ENCODE measurements around the gene CD68.
"Not testable (repeated sequence)": the region's sequence is repeated elsewhere in the genome, so short reads cannot be mapped to it uniquely, and the experiment has no call there.

CD68 gene

GRCh38 chr17:7591596-7591995 is 12.2 kb downstream of the CD68 start:
- Histone ChIP-seq H3K4me3 (ENCODE audit: low read depth, low read length) (no peak overlapping the region), H3K79me2 (ENCODE audit: control insufficient read depth, insufficient read depth, low read length, unreplicated experiment) (peaks cover 9% of the 10 kb centered on the region), H2AFZ (ENCODE audit: low read length, unreplicated experiment) (no peak overlapping the region), H3K27ac (ENCODE audit: low read depth, low read length) (no peak overlapping the region), H3K4me1 (ENCODE audit: control insufficient read depth, insufficient read depth, low read length, unreplicated experiment) (peaks cover 40% of the 10 kb centered on the region), H3K36me3 (ENCODE audit: insufficient read depth, low read length) (peaks cover 3% of the 10 kb centered on the region; the same call in 1 of the 2 replicates), H3K27me3 (ENCODE audit: insufficient read depth, low read length) (no peaks in the 10 kb centered on the region)

- H3K27me3 ChIP-seq (ENCODE audit: insufficient read depth, low read length) = no peaks in the 10 kb centered on the region
- peaks cover 3% of the 10 kb centered on the region; the same call in 1 of the 2 replicates for H3K36me3 ChIP-seq (ENCODE audit: insufficient read depth, low read length)
- H3K27ac ChIP-seq (ENCODE audit: low read depth, low read length) = no peak overlapping the region
Observed at GRCh38 chr17:7592422-7593021, 13.1 kb downstream of the CD68 start.

GRCh38 chr17:7593296-7593695 is 13.9 kb downstream of the CD68 start:
- Histone ChIP-seq H3K36me3 (ENCODE audit: insufficient read depth, low read length) (peaks cover 3% of the 10 kb centered on the region; the same call in 1 of the 2 replicates), H3K4me3 (ENCODE audit: low read depth, low read length) (no peak overlapping the region), H3K4me1 (ENCODE audit: control insufficient read depth, insufficient read depth, low read length, unreplicated experiment) (peaks cover 27% of the 10 kb centered on the region), H2AFZ (ENCODE audit: low read length, unreplicated experiment) (no peak overlapping the region), H3K79me2 (ENCODE audit: control insufficient read depth, insufficient read depth, low read length, unreplicated experiment) (peaks cover 9% of the 10 kb centered on the region), H3K27ac (ENCODE audit: low read depth, low read length) (no peak overlapping the region), H3K27me3 (ENCODE audit: insufficient read depth, low read length) (no peaks in the 10 kb centered on the region)

More at GRCh38 chr17:7592422-7593021, 13.1 kb downstream of the CD68 start:
- Histone ChIP-seq H3K4me3 (ENCODE audit: low read depth, low read length) (no peak overlapping the region), H3K4me1 (ENCODE audit: control insufficient read depth, insufficient read depth, low read length, unreplicated experiment) (peaks cover 33% of the 10 kb centered on the region), H2AFZ (ENCODE audit: low read length, unreplicated experiment) (no peak overlapping the region), H3K79me2 (ENCODE audit: control insufficient read depth, insufficient read depth, low read length, unreplicated experiment) (peaks cover 9% of the 10 kb centered on the region)

GRCh38 chr17:7597561-7597960 is 18.1 kb downstream of the CD68 start:
- H3K79me2 ChIP-seq (ENCODE audit: control insufficient read depth, insufficient read depth, low read length, unreplicated experiment); H3K27me3 ChIP-seq (ENCODE audit: insufficient read depth, low read length); H2AFZ ChIP-seq (ENCODE audit: low read length, unreplicated experiment); H3K4me3 ChIP-seq (ENCODE audit: low read depth, low read length); H3K36me3 ChIP-seq (ENCODE audit: insufficient read depth, low read length); H3K4me1 ChIP-seq (ENCODE audit: control insufficient read depth, insufficient read depth, low read length, unreplicated experiment); H3K27ac ChIP-seq (ENCODE audit: low read depth, low read length): not testable (repeated sequence)

GRCh38 chr17:7606280-7606679 is 26.8 kb downstream of the CD68 start:
- H3K4me3 ChIP-seq (ENCODE audit: low read depth, low read length) = no peak overlapping the region
- H3K36me3 ChIP-seq (ENCODE audit: insufficient read depth, low read length) = peaks cover 23% of the 10 kb centered on the region; the same call in 1 of the 2 replicates
- no peak overlapping the region for H2AFZ ChIP-seq (ENCODE audit: low read length, unreplicated experiment)
- H3K79me2 ChIP-seq (ENCODE audit: control insufficient read depth, insufficient read depth, low read length, unreplicated experiment) = peaks cover 33% of the 10 kb centered on the region
- H3K4me1 ChIP-seq (ENCODE audit: control insufficient read depth, insufficient read depth, low read length, unreplicated experiment) = no peaks in the 10 kb centered on the region
- no peaks in the 10 kb centered on the region for H3K27me3 ChIP-seq (ENCODE audit: insufficient read depth, low read length)
- H3K27ac ChIP-seq (ENCODE audit: low read depth, low read length) = no peak overlapping the region

- Histone ChIP-seq H3K27ac (ENCODE audit: low read depth, low read length) (no peak overlapping the region), H2AFZ (ENCODE audit: low read length, unreplicated experiment) (no peak overlapping the region), H3K27me3 (ENCODE audit: insufficient read depth, low read length) (no peaks in the 10 kb centered on the region), H3K36me3 (ENCODE audit: insufficient read depth, low read length) (peaks cover 15% of the 10 kb centered on the region; the same call in 1 of the 2 replicates), H3K4me1 (ENCODE audit: control insufficient read depth, insufficient read depth, low read length, unreplicated experiment) (peaks cover 23% of the 10 kb centered on the region), H3K4me3 (ENCODE audit: low read depth, low read length) (no peak overlapping the region), H3K79me2 (ENCODE audit: control insufficient read depth, insufficient read depth, low read length, unreplicated experiment) (peaks cover 62% of the 10 kb centered on the region)
Observed at GRCh38 chr17:7610641-7611040, 31.2 kb downstream of the CD68 start.

- Histone ChIP-seq H3K4me1 (ENCODE audit: control insufficient read depth, insufficient read depth, low read length, unreplicated experiment) (peaks cover 23% of the 10 kb centered on the region), H3K27ac (ENCODE audit: low read depth, low read length) (peak overlapping the region; percentile 38), H3K4me3 (ENCODE audit: low read depth, low read length) (peak overlapping the region; percentile 98), H2AFZ (ENCODE audit: low read length, unreplicated experiment) (no peak overlapping the region), H3K36me3 (ENCODE audit: insufficient read depth, low read length) (peaks cover 15% of the 10 kb centered on the region; the same call in 1 of the 2 replicates), H3K79me2 (ENCODE audit: control insufficient read depth, insufficient read depth, low read length, unreplicated experiment) (peaks cover 56% of the 10 kb centered on the region), H3K27me3 (ENCODE audit: insufficient read depth, low read length) (no peaks in the 10 kb centered on the region)
Observed at GRCh38 chr17:7611635-7612293, 32.3 kb downstream of the CD68 start.

- H3K36me3 ChIP-seq (ENCODE audit: insufficient read depth, low read length) = peaks cover 15% of the 10 kb centered on the region; the same call in 1 of the 2 replicates
Observed at GRCh38 chr17:7612294-7612640, 32.8 kb downstream of the CD68 start.

GRCh38 chr17:7613769-7614424 is 34.5 kb downstream of the CD68 start:
- Histone ChIP-seq H3K4me3 (ENCODE audit: low read depth, low read length) (peak overlapping the region; percentile 98), H3K4me1 (ENCODE audit: control insufficient read depth, insufficient read depth, low read length, unreplicated experiment) (peaks cover 23% of the 10 kb centered on the region), H3K79me2 (ENCODE audit: control insufficient read depth, insufficient read depth, low read length, unreplicated experiment) (peaks cover 50% of the 10 kb centered on the region), H3K27ac (ENCODE audit: low read depth, low read length) (peak overlapping the region; percentile 48), H3K36me3 (ENCODE audit: insufficient read depth, low read length) (peaks cover 12% of the 10 kb centered on the region; the same call in 1 of the 2 replicates), H2AFZ (ENCODE audit: low read length, unreplicated experiment) (peak overlapping the region; percentile 59), H3K27me3 (ENCODE audit: insufficient read depth, low read length) (no peaks in the 10 kb centered on the region)

More at GRCh38 chr17:7612294-7612640, 32.8 kb downstream of the CD68 start:
- Histone ChIP-seq H3K27me3 (ENCODE audit: insufficient read depth, low read length) (no peaks in the 10 kb centered on the region), H2AFZ (ENCODE audit: low read length, unreplicated experiment) (no peak overlapping the region), H3K4me1 (ENCODE audit: control insufficient read depth, insufficient read depth, low read length, unreplicated experiment) (peaks cover 23% of the 10 kb centered on the region), H3K27ac (ENCODE audit: low read depth, low read length) (peak overlapping the region; percentile 38), H3K4me3 (ENCODE audit: low read depth, low read length) (peak overlapping the region; percentile 98), H3K79me2 (ENCODE audit: control insufficient read depth, insufficient read depth, low read length, unreplicated experiment) (peaks cover 56% of the 10 kb centered on the region)

GRCh38 chr17:7614425-7615264 is 35.2 kb downstream of the CD68 start, which contains the start of gene FXR2:
Gene FXR2 (minus strand): TSS chr17:7614897. CDS start chr17:7614532, 365 bp downstream.
- no peaks in the 10 kb centered on the region for H3K27me3 ChIP-seq (ENCODE audit: insufficient read depth, low read length)
- H3K4me1 ChIP-seq (ENCODE audit: control insufficient read depth, insufficient read depth, low read length, unreplicated experiment) = peaks cover 23% of the 10 kb centered on the region
- peaks cover 12% of the 10 kb centered on the region; the same call in 1 of the 2 replicates for H3K36me3 ChIP-seq (ENCODE audit: insufficient read depth, low read length)
- peak within 1 kb of the TSS; percentile 88 for H2AFZ ChIP-seq (ENCODE audit: low read length, unreplicated experiment)
- H3K27ac ChIP-seq (ENCODE audit: low read depth, low read length) = peak within 1 kb of the TSS; percentile 48
- H3K4me3 ChIP-seq (ENCODE audit: low read depth, low read length) = peak within 1 kb of the TSS; percentile 98
- peaks cover 43% of the 10 kb centered on the region for H3K79me2 ChIP-seq (ENCODE audit: control insufficient read depth, insufficient read depth, low read length, unreplicated experiment)

Data from ACC112 (cell line).